Bronchial epithelial cell (primary cell): ENCODE measurements around the gene BCAR1. TPM values are rescaled to one million over a fixed set of nuclear protein-coding genes. Genes with fewer than 3 reads are reported as not detected.

Experiments
- DNase-seq: peaks from one replicate; pipeline ENCODE4 v3.0.0-alpha.2; 2010; ENCODE audit warnings: low read depth
- FAIRE-seq: peaks from 2 replicates; lab custom pipeline; 2011; peaks lifted over from hg19 to GRCh38; lab: Jason Lieb, UNC
- H3K27me3 ChIP-seq: 2 replicates; pipeline ENCODE4 v1.5.1; 2011; ENCODE audit warnings: low read length; ENCODE audit not compliant: control insufficient read depth, insufficient read depth
- H3K36me3 ChIP-seq: 2 replicates; pipeline ENCODE4 v1.5.1; 2011; ENCODE audit warnings: low read length; ENCODE audit not compliant: control insufficient read depth, insufficient read depth
- H3K4me3 ChIP-seq: 2 replicates; pipeline ENCODE4 v1.5.1; 2011; ENCODE audit warnings: mild to moderate bottlenecking, low read depth, low read length, control low read depth
- CTCF ChIP-seq: IDR thresholded peaks from 2 replicates; pipeline ENCODE4 v1.5.1; 2011; ENCODE audit warnings: mild to moderate bottlenecking, moderate library complexity, low read length, control low read depth, inconsistent platforms; ENCODE audit not compliant: insufficient read depth, severe bottlenecking
- total RNA-seq: library from RNA; depleted of rRNA; stranded (reverse); fragments of >200 nt; gene quantifications from 2 replicates; pipeline ENCODE4 v1.2.1, GENCODE V29; 2014

Gene BCAR1
- total RNA-seq, 1 donor from 2014 or later = 44.2 TPM

GRCh38 chr16:75230471-75231110, 20.8 kb downstream of the BCAR1 start:
- DNase-seq = no peak
- no peak for FAIRE-seq
- TF ChIP-seq CTCF = no peak
- no peak overlapping the region for H3K4me3 ChIP-seq
- H3K36me3 ChIP-seq = peaks cover 21% of the 10 kb centered on the region
- H3K27me3 ChIP-seq = no peaks in the 10 kb centered on the region

- TF ChIP-seq CTCF = no peak
- Histone ChIP-seq H3K36me3 (peaks cover 17% of the 10 kb centered on the region), H3K27me3 (no peaks in the 10 kb centered on the region), H3K4me3 (no peak overlapping the region)
- no peak for FAIRE-seq
- no peak for DNase-seq
Observed at GRCh38 chr16:75229172-75230031, 22.0 kb downstream of the BCAR1 start.

- DNase-seq (no peak), FAIRE-seq (no peak)
- TF ChIP-seq CTCF = no peak
- no peak overlapping the region for H3K4me3 ChIP-seq
- peaks cover 14% of the 10 kb centered on the region for H3K36me3 ChIP-seq
- H3K27me3 ChIP-seq = no peaks in the 10 kb centered on the region
Observed at GRCh38 chr16:75228143-75228976, 23.1 kb downstream of the BCAR1 start.

GRCh38 chr16:75227361-75228142, 23.9 kb downstream of the BCAR1 start:
- H3K4me3 ChIP-seq = no peak overlapping the region
- DNase-seq (no peak), FAIRE-seq (no peak)
- no peaks in the 10 kb centered on the region for H3K27me3 ChIP-seq
- peaks cover 10% of the 10 kb centered on the region for H3K36me3 ChIP-seq
- no peak for TF ChIP-seq CTCF
